Embryonic facial prominence (tissue), 1 donor: ENCODE data around the gene CNTRL.
"Not testable (repeated sequence)": the region's sequence is repeated elsewhere in the genome, so short reads cannot be mapped to it uniquely, and the experiment has no call there.

ENCODE experiments used
- DNase-seq: peaks from one replicate; pipeline ENCODE4 v3.0.0-alpha.2; 2016; ENCODE audit errors: extremely low spot score

The CNTRL gene

GRCh38 chr9:121133104-121133816, 58.5 kb downstream of the CNTRL start:
- no peak for DNase-seq

GRCh38 chr9:121135642-121136041, 60.9 kb downstream of the CNTRL start:
- DNase-seq = no peak

GRCh38 chr9:121138561-121138960, 63.8 kb downstream of the CNTRL start:
- DNase-seq = no peak

- DNase-seq = no peak
Measured at GRCh38 chr9:121138973-121139372, 64.2 kb downstream of the CNTRL start.

- no peak for DNase-seq
Measured at GRCh38 chr9:121140162-121140561, 65.4 kb downstream of the CNTRL start.

GRCh38 chr9:121141306-121141705, 66.6 kb downstream of the CNTRL start:
- no peak for DNase-seq

- no peak for DNase-seq
Measured at GRCh38 chr9:121141706-121142105, 67.0 kb downstream of the CNTRL start.

- no peak for DNase-seq
Measured at GRCh38 chr9:121143771-121144170, 69.0 kb downstream of the CNTRL start.

- no peak for DNase-seq
Measured at GRCh38 chr9:121144482-121144881, 69.7 kb downstream of the CNTRL start.

GRCh38 chr9:121150188-121150587, 75.4 kb downstream of the CNTRL start:
- no peak for DNase-seq

- DNase-seq = no peak
Measured at GRCh38 chr9:121153642-121154041, 78.9 kb downstream of the CNTRL start.

- DNase-seq = no peak
Measured at GRCh38 chr9:121154782-121155181, 80.0 kb downstream of the CNTRL start.

- DNase-seq = no peak
Measured at GRCh38 chr9:121156263-121156731, 81.5 kb downstream of the CNTRL start.

GRCh38 chr9:121157939-121158338, 83.2 kb downstream of the CNTRL start:
- no peak for DNase-seq

- DNase-seq = no peak
Measured at GRCh38 chr9:121160025-121160424, 85.3 kb downstream of the CNTRL start.

- DNase-seq = no peak
Measured at GRCh38 chr9:121168052-121168451, 93.3 kb downstream of the CNTRL start.

GRCh38 chr9:121169094-121169601, 94.4 kb downstream of the CNTRL start:
- DNase-seq = no peak

GRCh38 chr9:121171236-121171635, 96.5 kb downstream of the CNTRL start:
- DNase-seq = no peak

GRCh38 chr9:121172726-121173487, 98.2 kb downstream of the CNTRL start:
- DNase-seq = no peak

- DNase-seq = no peak
Measured at GRCh38 chr9:121173501-121173900, 98.7 kb downstream of the CNTRL start.

GRCh38 chr9:121178676-121179372, 104.1 kb downstream of the CNTRL start:
- DNase-seq = no peak

- not testable (repeated sequence) for DNase-seq
Measured at GRCh38 chr9:121179373-121179721, 104.6 kb downstream of the CNTRL start.
